HG03175 (cell line): ENCODE results near the gene STRN3.
"Not testable (repeated sequence)": the region's sequence is repeated elsewhere in the genome, so short reads cannot be mapped to it uniquely, and the experiment has no call there.

Experiments used
- ATAC-seq: cut with Tn5 transposase; IDR thresholded peaks from one replicate; pipeline ENCODE4 v1.9.1; 2021; ENCODE audit warnings: mild to moderate bottlenecking, moderate library complexity; ENCODE audit not compliant: unreplicated experiment

STRN3 gene, protein sequence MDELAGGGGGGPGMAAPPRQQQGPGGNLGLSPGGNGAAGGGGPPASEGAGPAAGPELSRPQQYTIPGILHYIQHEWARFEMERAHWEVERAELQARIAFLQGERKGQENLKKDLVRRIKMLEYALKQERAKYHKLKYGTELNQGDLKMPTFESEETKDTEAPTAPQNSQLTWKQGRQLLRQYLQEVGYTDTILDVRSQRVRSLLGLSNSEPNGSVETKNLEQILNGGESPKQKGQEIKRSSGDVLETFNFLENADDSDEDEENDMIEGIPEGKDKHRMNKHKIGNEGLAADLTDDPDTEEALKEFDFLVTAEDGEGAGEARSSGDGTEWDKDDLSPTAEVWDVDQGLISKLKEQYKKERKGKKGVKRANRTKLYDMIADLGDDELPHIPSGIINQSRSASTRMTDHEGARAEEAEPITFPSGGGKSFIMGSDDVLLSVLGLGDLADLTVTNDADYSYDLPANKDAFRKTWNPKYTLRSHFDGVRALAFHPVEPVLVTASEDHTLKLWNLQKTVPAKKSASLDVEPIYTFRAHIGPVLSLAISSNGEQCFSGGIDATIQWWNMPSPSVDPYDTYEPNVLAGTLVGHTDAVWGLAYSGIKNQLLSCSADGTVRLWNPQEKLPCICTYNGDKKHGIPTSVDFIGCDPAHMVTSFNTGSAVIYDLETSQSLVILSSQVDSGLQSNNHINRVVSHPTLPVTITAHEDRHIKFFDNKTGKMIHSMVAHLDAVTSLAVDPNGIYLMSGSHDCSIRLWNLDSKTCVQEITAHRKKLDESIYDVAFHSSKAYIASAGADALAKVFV

DNA sequence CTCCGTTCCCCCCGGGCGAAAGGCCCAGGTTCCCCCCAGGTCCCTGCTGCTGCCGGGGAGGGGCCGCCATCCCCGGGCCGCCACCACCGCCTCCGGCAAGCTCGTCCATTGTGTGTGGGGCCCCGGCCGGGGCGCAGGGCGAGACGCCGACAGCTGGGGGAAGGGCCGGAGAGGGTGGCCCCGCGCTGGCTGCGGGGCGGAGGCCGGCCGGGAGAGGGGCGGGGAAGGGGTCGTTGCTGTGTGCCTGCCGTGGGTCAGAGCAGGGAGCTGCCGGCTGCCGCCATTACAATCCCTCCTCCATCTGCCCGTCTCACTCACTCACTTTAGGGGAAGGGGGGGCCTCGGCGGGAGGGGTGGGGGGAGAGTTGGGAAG lies at the start of gene STRN3:
Gene STRN3, minus strand, starts transcription at position 303 of the 373 bp plus-strand sequence. Its CDS starts 194 bp downstream, at position 109.
- no peak for ATAC-seq

DNA sequence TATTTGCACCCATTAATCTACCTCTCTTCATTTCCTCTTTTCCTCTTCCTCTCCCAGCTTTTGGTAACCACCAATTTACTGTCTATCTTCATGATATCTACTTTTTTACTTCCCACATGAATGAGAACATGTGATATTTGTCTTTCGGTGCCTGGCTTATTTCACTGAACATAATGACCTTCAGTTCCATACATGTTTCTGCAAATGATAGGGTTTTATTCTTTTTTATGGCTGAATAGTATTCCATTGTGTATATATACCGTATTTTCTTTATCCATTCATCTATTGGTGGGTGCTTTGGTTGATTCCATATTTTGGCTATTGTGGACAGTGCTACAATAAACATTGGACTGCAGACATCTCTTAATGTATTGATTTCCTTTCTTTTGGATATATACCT lies 49.0 kb upstream of the STRN3 start:
- no peak for ATAC-seq

DNA sequence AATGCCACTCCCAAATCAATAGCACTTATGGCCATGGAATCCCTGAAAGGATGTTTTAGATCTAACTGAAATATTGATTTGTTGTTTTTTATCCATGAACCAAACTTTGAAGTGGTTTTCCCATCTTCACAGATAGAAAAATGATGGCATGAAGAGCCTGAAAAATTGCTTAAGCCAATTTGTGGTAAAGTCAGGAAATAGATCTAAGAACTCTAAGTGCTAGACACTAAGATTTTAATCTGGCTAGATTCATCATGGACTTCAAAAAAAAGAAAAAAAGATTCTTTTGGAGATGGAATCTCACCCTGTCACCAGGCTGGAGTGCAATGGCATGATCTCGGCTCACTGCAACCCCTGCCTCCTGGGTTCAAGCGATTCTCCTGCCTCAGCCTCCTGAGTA lies 45.0 kb upstream of the STRN3 start:
- no peak for ATAC-seq

DNA sequence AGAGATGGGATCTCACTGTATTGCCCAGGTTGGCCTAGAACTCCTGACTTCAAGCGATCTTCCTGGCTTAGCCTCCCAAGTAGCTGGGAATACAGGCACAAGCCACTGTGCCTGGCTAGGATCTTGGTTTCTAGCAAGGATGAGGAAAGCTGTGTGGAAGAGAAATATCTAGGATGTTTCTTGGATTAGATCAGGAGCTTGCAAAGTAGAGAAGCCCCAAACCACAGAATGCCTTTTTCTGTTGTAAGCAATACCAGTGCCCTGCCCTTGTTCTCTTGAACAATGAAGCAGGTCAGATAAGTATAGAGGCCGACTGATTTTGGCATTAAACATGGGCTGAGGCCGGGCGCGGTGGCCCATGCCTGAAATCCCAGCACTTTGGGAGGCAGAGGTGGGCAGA lies 44.3 kb upstream of the STRN3 start:
- ATAC-seq, result no peak

DNA sequence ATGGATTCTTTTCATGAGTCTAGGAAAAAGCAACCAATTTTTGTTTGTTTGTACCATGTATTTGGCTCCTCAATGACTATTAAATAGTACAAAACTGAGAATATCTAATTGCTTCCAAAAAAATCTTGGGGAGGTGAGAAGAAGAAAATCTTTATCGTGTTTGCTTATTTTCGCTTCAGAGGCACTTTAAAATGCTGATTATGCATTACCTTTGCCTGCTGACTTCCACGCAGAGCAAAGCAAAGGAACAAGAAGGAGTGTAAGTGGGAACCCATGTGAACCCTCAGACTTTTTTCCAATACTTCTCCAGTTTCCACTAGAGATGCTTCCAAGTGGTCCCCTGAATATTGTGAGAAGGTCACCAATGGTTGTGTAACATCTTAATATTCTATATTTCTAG lies 43.2 kb upstream of the STRN3 start:
- no peak for ATAC-seq

DNA sequence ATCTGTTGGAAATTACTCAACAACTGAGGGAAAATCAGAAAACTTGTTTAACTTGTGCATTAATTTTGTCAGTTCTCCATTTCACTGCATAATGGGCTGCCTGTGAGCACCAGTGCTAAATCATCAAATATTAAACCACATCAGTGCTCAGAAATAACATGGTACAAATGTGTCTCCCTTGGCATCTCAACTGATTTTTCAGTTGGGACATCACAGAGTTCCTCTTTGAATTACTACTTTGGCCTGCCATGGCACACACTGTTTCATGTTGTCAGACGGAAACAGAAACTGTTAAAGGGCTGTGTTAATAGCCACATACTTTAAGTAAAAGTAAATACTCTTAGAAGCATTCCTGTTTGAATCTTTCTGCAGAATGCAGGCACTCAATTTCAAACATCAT lies 42.1 kb upstream of the STRN3 start:
- ATAC-seq, result no peak

DNA sequence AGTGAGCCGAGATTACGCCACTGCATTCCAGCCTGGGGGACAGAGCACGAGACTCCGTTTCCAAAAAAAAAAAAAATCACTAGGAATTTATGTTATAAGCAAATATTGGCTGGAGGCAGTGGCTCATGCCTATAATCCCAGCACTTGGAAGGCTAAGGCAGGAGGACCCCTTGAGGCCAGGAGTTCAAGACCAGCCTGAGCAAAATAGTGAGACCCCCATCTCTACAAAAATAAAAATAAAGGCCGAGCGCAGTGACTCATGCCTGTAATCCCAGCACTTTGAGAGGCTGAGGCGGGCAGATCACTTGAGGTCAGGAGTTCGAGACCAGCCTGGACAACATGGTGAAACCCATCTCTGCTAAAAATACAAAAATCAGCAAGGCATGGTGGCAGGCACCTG lies 36.7 kb upstream of the STRN3 start:
- ATAC-seq, result not testable (repeated sequence)

DNA sequence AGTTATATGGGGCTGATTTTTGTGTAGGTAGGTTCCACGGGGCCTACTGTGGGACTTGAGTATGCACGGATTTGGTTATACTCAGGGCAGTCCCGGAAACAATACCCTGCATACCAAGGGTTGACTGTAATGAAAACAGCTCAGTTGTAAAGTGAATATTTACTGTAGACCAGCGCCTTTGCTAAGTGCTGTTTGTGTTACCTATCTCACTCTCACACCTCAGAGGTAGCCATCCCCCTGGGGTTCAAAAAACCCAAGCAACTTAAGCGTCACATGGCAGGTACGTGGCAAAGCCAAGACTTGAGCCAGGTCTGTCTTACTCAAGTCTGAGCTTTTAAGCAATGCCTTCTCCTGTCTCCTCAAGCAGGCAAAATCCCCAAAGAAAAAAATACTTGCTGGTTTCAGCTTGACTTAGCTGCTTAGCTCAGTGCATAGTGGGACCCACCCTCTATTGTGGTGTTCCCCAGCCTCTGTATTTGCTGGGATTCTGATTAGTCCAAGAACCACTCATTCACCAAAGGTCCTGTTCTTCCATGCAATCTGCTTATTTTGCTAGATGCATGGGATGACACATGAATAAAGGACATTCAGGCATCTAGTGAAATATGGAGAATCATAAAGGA lies 34.2 kb upstream of the STRN3 start:
- no peak for ATAC-seq

DNA sequence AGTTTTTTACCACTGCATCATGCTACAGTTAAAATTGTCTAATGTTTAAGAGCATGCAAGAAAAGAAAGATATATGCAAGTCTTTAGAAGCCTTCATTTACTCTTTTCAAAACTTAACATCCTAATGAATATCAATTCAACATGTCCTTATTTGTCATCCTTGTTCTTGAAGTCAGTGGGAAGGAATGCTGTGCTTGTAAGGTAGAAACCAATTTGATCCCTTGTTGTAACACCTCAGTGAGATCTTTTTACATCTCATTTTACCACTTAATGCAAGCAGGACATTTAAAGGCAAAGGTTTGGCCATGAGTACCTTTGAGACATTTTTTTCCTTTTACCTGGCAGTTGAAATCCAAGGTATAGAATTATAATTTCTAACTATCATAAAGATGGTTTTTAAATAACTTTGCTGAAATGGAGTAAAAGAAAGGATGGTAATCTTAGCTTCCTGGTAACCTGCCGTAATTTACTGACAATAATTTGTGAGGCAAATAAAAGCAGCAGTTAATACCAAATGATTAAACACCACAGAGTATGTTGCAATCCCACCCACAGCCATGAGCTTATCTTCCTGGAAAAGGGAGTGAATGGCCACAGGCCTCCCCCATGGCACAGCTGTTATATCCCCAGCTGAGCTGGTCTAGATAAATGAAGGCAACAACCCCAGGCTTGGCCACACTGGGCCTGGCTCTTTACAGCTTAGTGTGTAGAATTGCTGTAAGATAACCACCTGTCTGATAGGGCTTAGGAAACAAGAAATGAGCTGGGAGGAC lies 33.2 kb upstream of the STRN3 start:
- no peak for ATAC-seq

DNA sequence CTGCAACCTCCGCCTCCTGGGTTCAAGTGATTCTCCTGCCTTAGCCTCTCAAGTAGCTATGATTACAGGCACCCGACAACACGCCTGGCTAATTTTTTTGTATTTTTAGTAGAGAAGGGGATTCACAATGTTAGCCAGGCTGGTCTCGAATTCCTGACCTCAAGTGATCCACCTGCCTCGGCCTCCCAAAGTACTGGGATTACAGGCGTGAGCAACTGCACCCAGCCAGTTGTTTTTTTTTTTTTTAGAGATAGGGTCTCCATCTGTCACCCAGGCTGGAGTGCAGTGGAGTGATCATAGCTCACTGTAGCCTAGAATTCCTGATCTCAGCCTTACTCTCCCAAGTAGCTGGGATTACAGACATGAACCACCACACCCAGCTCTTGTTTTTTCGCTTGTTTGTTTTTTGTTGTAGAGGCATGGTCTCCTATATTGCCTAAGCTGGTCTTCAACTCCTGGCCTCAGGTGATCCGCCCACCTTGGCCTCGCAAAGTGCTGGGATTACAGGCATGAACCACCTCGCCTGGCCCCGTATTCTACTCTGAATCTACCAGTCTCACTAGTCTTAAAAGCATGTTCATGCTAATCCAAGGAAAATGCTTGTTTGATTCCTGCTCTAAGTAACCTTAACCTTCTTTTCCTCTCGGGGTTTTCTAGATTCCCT lies 31.7 kb upstream of the STRN3 start:
- no peak for ATAC-seq

DNA sequence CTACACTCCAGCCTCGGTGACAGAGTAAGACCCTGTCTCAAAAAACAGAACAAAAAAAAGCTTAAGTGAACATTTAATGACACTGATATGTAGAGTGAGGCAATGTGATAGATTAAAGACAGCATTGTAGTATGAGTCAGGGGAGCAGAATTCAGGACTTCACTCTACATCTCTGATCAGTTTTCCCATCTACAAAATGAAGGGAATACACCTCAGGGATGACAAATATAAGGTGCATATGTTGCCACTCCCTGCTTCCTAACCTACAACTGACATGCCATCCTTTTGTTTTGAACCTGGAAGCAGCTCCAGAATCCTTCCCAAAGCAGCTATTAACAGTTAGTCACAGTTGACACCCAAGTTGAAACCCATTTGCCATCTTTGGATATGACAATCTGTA lies 30.9 kb upstream of the STRN3 start:
- ATAC-seq, result no peak

DNA sequence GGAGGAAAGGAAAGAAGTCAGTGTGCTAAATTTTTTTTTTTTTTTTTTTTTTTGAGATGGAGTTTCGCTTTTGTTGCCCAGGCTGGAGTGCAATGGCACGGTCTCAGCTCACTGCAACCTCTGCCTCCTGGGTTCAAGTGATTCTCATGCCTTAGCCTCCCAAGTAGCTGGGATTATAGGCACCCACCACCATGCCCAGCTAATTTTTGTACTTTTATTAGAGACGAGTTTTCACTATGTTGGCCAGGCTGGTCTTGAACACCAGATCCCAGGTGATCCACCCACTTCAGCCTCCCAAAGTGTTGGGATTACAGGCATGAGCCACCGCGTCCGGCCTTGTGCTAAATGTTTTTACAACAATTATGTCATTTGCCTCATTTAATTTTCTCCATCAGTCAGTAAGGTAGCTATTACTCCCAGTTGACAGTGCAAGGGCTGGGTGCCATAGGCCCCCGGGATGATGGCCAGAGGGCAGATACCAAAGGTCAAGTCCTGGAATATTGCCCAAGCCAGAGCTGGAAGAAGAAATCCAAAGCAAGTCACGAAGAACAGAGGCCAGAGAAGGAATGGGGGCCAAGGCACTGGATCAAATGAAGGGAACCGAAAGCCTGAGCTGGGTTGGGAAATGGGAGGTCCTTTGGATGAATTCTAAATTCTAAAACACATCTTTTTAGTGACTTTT lies 26.9 kb upstream of the STRN3 start:
- ATAC-seq, result not testable (repeated sequence)

DNA sequence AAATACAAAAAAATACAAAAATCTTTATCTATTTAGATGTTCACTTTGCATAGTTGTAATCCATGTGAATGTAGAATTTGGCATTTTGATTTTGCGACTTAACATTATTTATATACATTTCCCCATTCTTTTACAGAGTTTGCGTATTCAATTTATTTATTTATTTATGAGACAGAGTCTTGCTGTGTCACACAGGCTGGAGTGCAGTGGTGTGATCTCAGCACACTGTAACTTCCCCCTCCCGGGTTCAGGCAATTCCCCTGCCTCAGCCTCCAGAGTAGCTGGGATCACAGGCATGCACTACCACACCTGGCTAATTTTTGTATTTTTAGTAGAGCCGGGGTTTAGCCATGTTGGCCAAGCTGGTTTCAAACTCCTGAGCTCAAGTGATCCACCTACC lies 25.3 kb upstream of the STRN3 start:
- no peak for ATAC-seq

DNA sequence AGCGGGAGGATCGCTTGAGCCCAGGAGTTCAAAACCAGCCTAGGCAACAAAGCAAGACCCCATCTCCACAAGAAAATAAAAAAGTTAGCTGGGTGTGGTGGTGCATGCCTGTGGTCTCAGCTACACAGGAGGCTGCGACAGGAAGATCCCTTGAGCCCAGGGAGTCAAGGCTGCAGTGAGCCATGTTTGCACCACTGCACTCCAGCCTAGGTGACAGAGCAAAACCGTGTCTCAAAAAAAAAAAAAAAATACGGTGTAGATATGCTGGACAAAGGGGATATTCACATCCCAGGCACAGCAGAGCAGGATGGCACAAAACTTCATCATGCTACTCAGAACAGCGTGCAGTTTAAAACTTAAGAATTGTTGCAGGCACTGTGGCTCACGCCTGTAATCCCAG lies 24.8 kb upstream of the STRN3 start:
- ATAC-seq, result no peak

DNA sequence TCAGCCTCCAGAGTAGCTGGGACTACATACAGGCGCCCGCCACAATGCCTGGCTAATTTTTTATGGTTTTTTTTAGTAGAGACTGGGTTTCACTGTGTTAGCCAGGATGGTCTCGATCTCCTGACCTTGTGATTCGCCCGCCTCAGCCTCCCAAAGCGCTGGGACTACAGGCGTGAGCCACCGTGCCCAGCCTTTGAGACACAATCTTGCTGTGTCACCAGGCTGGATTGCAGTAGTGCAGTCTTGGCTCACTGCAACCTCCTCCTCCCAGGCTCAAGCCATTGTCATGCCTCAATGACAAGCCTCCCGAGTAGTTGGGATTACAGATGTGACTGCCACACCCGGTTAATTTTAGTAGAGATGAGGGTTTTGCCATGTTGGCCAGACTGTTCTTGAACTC lies 21.3 kb upstream of the STRN3 start:
- no peak for ATAC-seq

DNA sequence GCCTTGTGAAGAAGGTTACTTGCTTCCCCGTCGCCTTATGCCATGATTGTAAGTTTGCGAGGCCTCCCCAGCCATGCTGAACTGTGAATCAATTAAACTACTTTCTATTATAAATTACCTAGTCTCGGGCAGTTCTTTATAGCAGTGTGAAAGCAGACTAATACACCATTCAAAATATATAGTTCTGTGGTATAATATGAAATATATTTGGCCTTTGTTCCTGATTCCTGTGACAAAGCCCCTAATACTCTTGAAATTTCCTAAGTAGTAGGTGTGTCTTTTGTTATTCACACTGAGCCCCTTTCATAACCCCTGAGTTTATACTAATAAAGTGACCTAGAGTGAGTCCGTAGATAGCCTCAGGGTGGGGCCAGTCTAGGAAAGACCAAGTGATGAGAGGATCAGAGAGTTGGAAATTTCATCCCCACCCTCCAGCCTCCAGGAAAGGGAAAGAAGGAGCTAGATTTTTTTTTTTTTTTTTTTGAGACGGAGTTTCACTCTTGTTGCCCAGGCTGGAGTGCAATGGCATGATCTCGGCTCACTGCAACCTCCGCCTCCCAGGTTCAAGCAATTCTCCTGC lies 19.4 kb upstream of the STRN3 start:
- ATAC-seq, result no peak

DNA sequence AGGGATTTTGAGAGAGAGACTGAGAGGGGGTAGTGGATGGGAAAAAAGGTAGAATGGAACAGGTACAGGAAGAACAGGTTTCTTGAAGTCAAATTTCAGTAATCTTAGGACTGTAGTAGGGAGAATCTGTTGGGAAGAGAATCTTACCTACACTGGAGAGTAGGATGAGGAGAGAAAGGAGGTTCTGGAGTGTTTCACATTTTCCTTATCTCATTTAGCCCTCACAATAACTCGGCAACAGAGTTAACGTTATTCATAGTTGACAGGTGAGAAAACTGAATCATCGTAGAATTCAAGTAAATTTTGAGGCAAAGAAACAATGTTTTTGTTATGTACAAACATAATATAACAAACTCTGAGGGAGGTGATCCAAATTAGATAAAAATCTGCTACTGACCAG lies 17.2 kb upstream of the STRN3 start:
- ATAC-seq, result no peak

DNA sequence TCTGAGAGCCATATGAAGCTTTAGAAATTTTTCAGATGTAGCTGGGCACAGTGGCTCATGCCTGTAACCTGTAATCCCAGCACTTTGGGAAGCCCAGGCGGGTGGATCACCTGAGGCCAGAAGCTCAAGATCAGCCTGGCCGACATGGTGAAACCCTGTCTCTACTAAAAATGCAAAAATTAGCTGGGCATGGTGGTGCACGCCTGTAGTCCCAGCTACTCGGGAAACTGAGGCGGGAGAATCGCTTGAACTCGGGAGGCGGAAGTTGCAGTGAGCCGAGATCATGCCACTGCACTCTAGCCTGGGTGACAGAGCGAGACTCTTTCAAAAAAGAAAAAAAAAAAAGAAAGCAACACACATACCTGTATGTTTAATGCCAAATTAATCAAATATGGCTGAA lies 16.7 kb upstream of the STRN3 start:
- ATAC-seq, result not testable (repeated sequence)

DNA sequence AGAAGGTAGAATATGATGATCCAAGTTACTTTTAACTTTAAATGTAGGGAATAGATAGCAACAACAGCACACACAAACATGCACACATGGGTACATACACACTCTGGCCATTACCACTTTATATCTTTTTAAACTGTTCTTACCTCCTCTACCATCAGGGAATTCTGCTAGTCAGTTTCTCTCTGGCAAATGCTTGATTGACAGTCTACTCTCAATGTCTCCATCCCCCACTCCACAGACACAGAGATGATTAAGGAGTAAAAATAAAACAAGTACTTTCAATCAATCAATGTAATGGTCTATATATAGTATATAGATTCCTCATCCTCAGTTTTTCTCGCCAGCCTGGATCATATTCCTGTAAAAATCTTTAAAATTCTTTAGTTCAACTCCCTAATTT lies 16.1 kb upstream of the STRN3 start:
- ATAC-seq, result no peak
